Heart right ventricle (tissue), 16 donors: ENCODE results near the gene KCNK13. TPM values are rescaled to one million over a fixed set of nuclear protein-coding genes. Genes with fewer than 3 reads are reported as not detected.

ENCODE experiments used
- ATAC-seq, 8 donors: fragments of 200-7000 bp; cut with Tn5 transposase; one replicate each; pipeline ENCODE4 v1.9.1; 2020; ENCODE audit warnings: mild to moderate bottlenecking in 8 of 8, moderate library complexity in 8 of 8, moderate number of reproducible peaks in 1 of 8
- DNase-seq, 2 donors: peaks; one replicate each; pipeline ENCODE4 v3.0.0-alpha.2; 2020
- H3K27ac ChIP-seq, 10 donors: fragments of 200-600 bp; sonication (generic) in 2 of 10; one replicate each; pipeline versions ENCODE4 v1.5.0 to v1.8.0; 2020 to 2022; ENCODE audit warnings: mild to moderate bottlenecking in 3 of 10
- H3K27me3 ChIP-seq, 7 donors: fragments of 200-600 bp; one replicate each; pipeline ENCODE4 v1.8.0; 2021 to 2022; ENCODE audit warnings: mild to moderate bottlenecking in 2 of 7
- H3K36me3 ChIP-seq, 9 donors: fragments of 200-600 bp; sonication (generic) in 1 of 9; one replicate each; pipeline versions ENCODE4 v1.5.0 to v1.8.0; 2020 to 2022; ENCODE audit warnings: mild to moderate bottlenecking in 2 of 9
- H3K4me1 ChIP-seq, 9 donors: fragments of 200-600 bp; sonication (generic) in 1 of 9; one replicate each; pipeline versions ENCODE4 v1.5.0 to v1.8.0; 2020 to 2022; ENCODE audit warnings: mild to moderate bottlenecking in 4 of 9
- H3K4me3 ChIP-seq, 10 donors: fragments of 200-600 bp; sonication (generic) in 2 of 10; one replicate each; pipeline versions ENCODE4 v1.5.0 to v1.8.0; 2020 to 2022; ENCODE audit warnings: mild to moderate bottlenecking in 7 of 10, moderate library complexity in 2 of 10
- H3K9me3 ChIP-seq, 11 donors: fragments of 200-600 bp in 10 of 11; sonication (generic) in 2 of 11; one replicate each; pipeline versions ENCODE4 v1.5.0 to v1.8.0; 2013 to 2022; ENCODE audit warnings: mild to moderate bottlenecking in 2 of 11, control low read depth in 1 of 11, moderate library complexity in 1 of 11
- CTCF ChIP-seq, 9 donors: fragments of 200-600 bp; sonication (generic) in 2 of 9; IDR thresholded peaks; one replicate each; pipeline versions ENCODE4 v1.5.0 to v1.8.0; 2021 to 2022; ENCODE audit warnings: antibody characterized with exemption in 9 of 9, mild to moderate bottlenecking in 5 of 9, moderate library complexity in 1 of 9
- WGBS, 2 donors: extraction: QIAGEN DNeasy Blood & Tissue Kit; methylation state at CpG; one replicate each; pipeline ENCODE4 v1.1.7; 2013; ENCODE audit warnings: inconsistent platforms in 1 of 2; 5-methylcytosine and 5-hydroxymethylcytosine counted together
- intact Hi-C, 10 donors: fragments of 100-400 bp; cut with DNase I; formaldehyde crosslinking; loops; one replicate each; pipeline versions ENCODE4 v1.11.1 to v1.14.2; 2022
- polyA plus RNA-seq, 2 donors: library from polyadenylated mRNA; stranded (reverse); fragments of 200-250 nt; gene quantifications; one replicate each; pipeline ENCODE4 v1.2.3, GENCODE V29; 2013
- total RNA-seq, 10 donors: library from RNA; stranded (reverse); fragmentation: NEBNext Ultra II Directional in 3 of 10; extraction: Animal tissue kit (Norgen Biotek cat#: 25700) in 3 of 10; gene quantifications; one replicate each; pipeline versions ENCODE4 v1.2.1 to v1.2.4, GENCODE V29; 2021 to 2023
- donor health status: Arrhythmogenic right ventricular cardiomyopathy.
- donor health status: ischemic (EF 13 %, LVEDD 7.1; RV severe dilation, severe dysfunction).
- donor health status: healthy with polysubstance abuse.
- donor health status: DM: no; HTN: yes; CAD: no.
- donor health status: DM: no; HTN: no; CAD: no.
- donor health status: ischemic (EF 25% LVEDD 6.9; RV normal size, moderate dysfunction).
- donor health status: ischemic (EF 25% LVEDD 5.7; RV mildly dilated, moderate dysfunction).
- donor health status: healthy.
- donor health status: DM: yes; HTN: yes; CAD: no.
- donor health status: Ischemic cardiomyopathy.
- donor health status: ischemic (EF 35%, LVEDD 5.7; RV mildly dilated, moderate dysfunction).
- donor health status: nonischemic (EF 11% LVEDD 7.7; RV severe dilation, severe dysfunction).
- donor health status: DM: yes; HTN: yes; CAD: no.
- donor health status: PGD.
- donor health status: ischemic (EF 29% LVEDD 5.4; RV normal size, mild dysfunction).
- donor health status: nonischemic (EF 23%, LVEDD 6.1; RV moderate dilation, normal function).

The KCNK13 gene
- total and polyA plus RNA-seq, 12 donors: 0.15 to 9.6 (median 1.0) TPM

- peaks cover 0 to 83% (median 50%) of the 10 kb centered on the region in 7 donors for H3K27me3 ChIP-seq
- 45 to 53% methylated on average over 1 of the region's 1 CpG for WGBS, 2 donors
- ATAC-seq: no peak
- no peak for TF ChIP-seq CTCF (IDR thresholded peaks at IDR 0.05)
- H3K36me3 ChIP-seq: no peaks in the 10 kb centered on the region
- peaks cover 0 to 2% (median 0%) of the 10 kb centered on the region in 9 donors for H3K4me1 ChIP-seq
- no peak overlapping the region for H3K27ac ChIP-seq
- H3K9me3 ChIP-seq: no peaks in the 10 kb centered on the region
- intact Hi-C loops: loop anchor here in 2 of 10 donors (10.0 kb wide), 2 partner anchors 80 to 180 kb away; no protein-coding TSS in a partner anchor
- DNase-seq: no peak
- H3K4me3 ChIP-seq: no peak overlapping the region
Observed at GRCh38 chr14:90054803-90055202, 7.0 kb upstream of the KCNK13 start.

GRCh38 chr14:90056826-90057225, 5.0 kb upstream of the KCNK13 start:
- Histone ChIP-seq H3K4me1 (peaks cover 4 to 22% (median 16%) of the 10 kb centered on the region in 9 donors), H3K9me3 (no peaks in the 10 kb centered on the region), H3K27ac (no peak overlapping the region), H3K4me3 (no peak overlapping the region), H3K27me3 (peaks cover 16 to 98% (median 69%) of the 10 kb centered on the region in 7 donors), H3K36me3 (no peaks in the 10 kb centered on the region)
- intact Hi-C loops: loop anchor here in 2 of 10 donors (10.0 kb wide), 2 partner anchors 82 to 178 kb away; no protein-coding TSS in a partner anchor
- DNase-seq (no peak), ATAC-seq (no peak)
- 63% methylated on average over 8 of the region's 8 CpGs for WGBS, 2 donors
- TF ChIP-seq CTCF (IDR thresholded peaks at IDR 0.05): no peak

GRCh38 chr14:90058876-90059458, 2.8 kb upstream of the KCNK13 start:
- peaks cover 21 to 99% (median 86%) of the 10 kb centered on the region in 7 donors for H3K27me3 ChIP-seq
- no peak for DNase-seq
- 90 to 93% methylated on average over 7 of the region's 7 CpGs for WGBS, 2 donors
- H3K4me1 ChIP-seq: peaks cover 4 to 41% (median 22%) of the 10 kb centered on the region in 9 donors
- H3K9me3 ChIP-seq: no peaks in the 10 kb centered on the region
- ATAC-seq: no peak
- no peak for TF ChIP-seq CTCF (IDR thresholded peaks at IDR 0.05)
- H3K4me3 ChIP-seq: no peak overlapping the region
- no peaks in the 10 kb centered on the region for H3K36me3 ChIP-seq
- intact Hi-C loops: loop anchor here in 2 of 10 donors (10.0 kb wide), 2 partner anchors 84 to 176 kb away; no protein-coding TSS in a partner anchor
- no peak overlapping the region for H3K27ac ChIP-seq

GRCh38 chr14:90060312-90060964, 1.4 kb upstream of the KCNK13 start:
- Histone ChIP-seq H3K27me3 (peaks cover 21 to 99% (median 90%) of the 10 kb centered on the region in 7 donors), H3K4me3 (peak overlapping the region; percentile 24 to 64 (median 50)), H3K27ac (peak overlapping the region in 3 of 10 donors; percentile 31 to 52 (median 45)), H3K9me3 (no peaks in the 10 kb centered on the region), H3K36me3 (no peaks in the 10 kb centered on the region), H3K4me1 (peaks cover 4 to 41% (median 22%) of the 10 kb centered on the region in 9 donors)
- TF ChIP-seq CTCF (IDR thresholded peaks at IDR 0.05): peak in 8 of 9 donors; percentile 11 to 68 (median 59)
- DNase-seq (peak in 1 of 2 donors; percentile 61), ATAC-seq (peak; percentile 72 to 91 (median 82))
- WGBS, 2 donors: 1% methylated on average over 80 of the region's 80 CpGs
- intact Hi-C loops: loop anchor here in 2 of 10 donors (5.0 to 10.0 kb wide), 2 partner anchors 88 to 174 kb away; no protein-coding TSS in a partner anchor
